HepG2 (cell line): Measurements from ENCODE around the gene CREBZF. TPM values are rescaled to one million over a fixed set of nuclear protein-coding genes. Genes with fewer than 3 reads are reported as not detected.

Experiments
- ADNP ChIP-seq: sonication (generic); formaldehyde crosslinking; IDR thresholded peaks from 2 replicates; pipeline ENCODE4 v1.4.0; 2020; ENCODE audit warnings: missing genetic modification reagents
- AKNA ChIP-seq: sonication (generic); formaldehyde crosslinking; IDR thresholded peaks from 2 replicates; pipeline ENCODE4 v1.4.0; 2020; ENCODE audit warnings: missing genetic modification reagents, borderline replicate concordance
- BRD4 ChIP-seq: sonication (generic); formaldehyde crosslinking; IDR thresholded peaks from 2 replicates; pipeline ENCODE4 v1.4.0; 2020; ENCODE audit warnings: missing genetic modification reagents
- FOXK2 ChIP-seq: fragments of 450-650 bp; IDR thresholded peaks from 2 replicates; pipeline ENCODE4 v1.6.1; 2016
- FOXP4 ChIP-seq: sonication (generic); formaldehyde crosslinking; IDR thresholded peaks from 2 replicates; pipeline ENCODE4 v1.4.0; 2020; ENCODE audit warnings: missing genetic modification reagents
- HDAC6 ChIP-seq: fragments of 200-600 bp; sonication (generic); IDR thresholded peaks from 2 replicates; pipeline ENCODE4 v1.7.0; 2017; ENCODE audit warnings: mild to moderate bottlenecking, antibody characterized with exemption, low read length, low read depth
- HOXA9 ChIP-seq: sonication (generic); formaldehyde crosslinking; IDR thresholded peaks from 2 replicates; pipeline ENCODE4 v1.8.1; 2022; ENCODE audit warnings: missing genetic modification reagents, mild to moderate bottlenecking, moderate library complexity, borderline replicate concordance
- KDM4B ChIP-seq: sonication (generic); formaldehyde crosslinking; IDR thresholded peaks from 2 replicates; pipeline ENCODE4 v1.4.0; 2020; ENCODE audit warnings: missing genetic modification reagents
- KLF6 ChIP-seq: IDR thresholded peaks from 2 replicates; pipeline ENCODE4 v1.8.0; 2016; ENCODE audit warnings: missing biosample characterization, missing genetic modification reagents
- MAFG ChIP-seq: sonication (generic); formaldehyde crosslinking; IDR thresholded peaks from 2 replicates; pipeline ENCODE4 v1.5.1; 2020; ENCODE audit warnings: mild to moderate bottlenecking, missing genetic modification reagents
- MXD4 ChIP-seq: IDR thresholded peaks from 2 replicates; pipeline ENCODE4 v1.6.1; 2016; ENCODE audit warnings: mild to moderate bottlenecking, missing biosample characterization, missing genetic modification reagents
- NFYC ChIP-seq: IDR thresholded peaks from 2 replicates; pipeline ENCODE4 v1.6.1; 2016; ENCODE audit warnings: missing genetic modification reagents, missing compliant biosample characterization
- REL ChIP-seq: sonication (generic); formaldehyde crosslinking; conservative IDR thresholded peaks from 2 replicates; pipeline ENCODE4 v1.8.0; 2022; ENCODE audit warnings: mild to moderate bottlenecking, missing genetic modification reagents, moderate library complexity
- SETDB1 ChIP-seq: sonication (generic); formaldehyde crosslinking; IDR thresholded peaks from 2 replicates; pipeline ENCODE4 v1.5.1; 2020; ENCODE audit warnings: missing genetic modification reagents, mild to moderate bottlenecking, borderline replicate concordance
- USF2 ChIP-seq, 2 experiments: sonication (generic) in 1 of 2; formaldehyde crosslinking in 1 of 2; IDR thresholded peaks; 2 replicates each; pipeline versions ENCODE4 v1.5.1 to v1.6.1; 2011 to 2020; ENCODE audit warnings: borderline replicate concordance in 1 of 2, low read depth in 1 of 2, low read length in 1 of 2, mild to moderate bottlenecking in 1 of 2, missing genetic modification reagents in 1 of 2, moderate library complexity in 1 of 2
- ZBTB26 ChIP-seq: IDR thresholded peaks from 2 replicates; pipeline ENCODE4 v1.6.1; 2016; ENCODE audit warnings: missing compliant biosample characterization, missing genetic modification reagents, borderline replicate concordance
- ZFP36L2 ChIP-seq: sonication (generic); formaldehyde crosslinking; IDR thresholded peaks from 2 replicates; pipeline ENCODE4 v1.4.0; 2020; ENCODE audit warnings: missing genetic modification reagents
- ZNF496 ChIP-seq: sonication (generic); formaldehyde crosslinking; IDR thresholded peaks from 2 replicates; pipeline ENCODE4 v1.8.1; 2023; ENCODE audit warnings: mild to moderate bottlenecking, moderate library complexity, missing genetic modification reagents; ENCODE audit not compliant: insufficient replicate concordance
- ZNF569 ChIP-seq: sonication (generic); formaldehyde crosslinking; IDR thresholded peaks from 2 replicates; pipeline ENCODE4 v1.5.0; 2020; ENCODE audit warnings: mild to moderate bottlenecking, missing genetic modification reagents, moderate library complexity, borderline replicate concordance
- polyA plus RNA-seq, 8 experiments: library from polyadenylated mRNA; depleted of rRNA in 3 of 8; stranded (reverse) in 7 of 8; unstranded in 1 of 8; fragments of >200 nt; fragmentation: Illumina TruSeq in 4 of 8; extraction: Trizol in 4 of 8; gene quantifications; 2 replicates each; pipeline versions ENCODE4 v1.2.1 to v1.2.3, GENCODE V29; 2011 to 2016; ENCODE audit warnings: low read depth in 4 of 8, missing spikeins in 1 of 8, mixed read lengths in 1 of 8; ENCODE audit not compliant: insufficient read depth in 1 of 8
- total RNA-seq, 5 experiments: library from RNA; depleted of rRNA; stranded (reverse); fragments of >200 nt; fragmentation: Illumina TruSeq; extraction: Trizol; gene quantifications; 2 replicates each; pipeline ENCODE4 v1.2.3, GENCODE V29; 2016; ENCODE audit warnings: low read depth in 1 of 5

Gene CREBZF
- total and polyA plus RNA-seq, 2 of the 13 experiments (the other 11 are each of a cell fraction or from before 2014, with no cell fraction given): 30.6 to 43.1 TPM

- TF ChIP-seq USF2 (IDR thresholded peaks at IDR 0.05; ENCODE audit: low read depth, low read length) (no peak), USF2 (CRISPR knock-in tag; IDR thresholded peaks at IDR 0.05; ENCODE audit: borderline replicate concordance) (0 out of 2 replicates have a peak, but pooled peaks have one; percentile 45), NFYC (CRISPR knock-in tag) (peak; percentile 86), FOXK2 (no peak), KDM4B (CRISPR knock-in tag) (peak; percentile 66; the same call in 1 of the 2 replicates), KLF6 (CRISPR knock-in tag) (0 out of 2 replicates have a peak, but pooled peaks have one; percentile 57), HDAC6 (no peak), MAFG (CRISPR knock-in tag) (no peak), REL (peak; percentile 55; the same call in 1 of the 2 replicates), SETDB1 (no peak), ZBTB26 (peak; percentile 83; the same call in 1 of the 2 replicates), FOXP4 (CRISPR knock-in tag) (0 out of 2 replicates have a peak, but pooled peaks have one; percentile 25), BRD4 (peak; percentile 42; the same call in 1 of the 2 replicates), ZNF496 (no peak), HOXA9 (CRISPR knock-in tag) (no peak), ZFP36L2 (CRISPR knock-in tag) (no peak), ZNF569 (CRISPR knock-in tag) (no peak), MXD4 (CRISPR knock-in tag) (peak; percentile 69; the same call in 1 of the 2 replicates), AKNA (no peak), ADNP (CRISPR knock-in tag) (no peak)
Observed at GRCh38 chr11:85647604-85648299, 17.2 kb downstream of the CREBZF start, which contains the start of gene TMEM126A (continued).
